ENCODE data around the gene SINHCAF. TPM values are rescaled to one million over a fixed set of nuclear protein-coding genes. Genes with fewer than 3 reads are reported as not detected.

The SINHCAF gene
- total RNA-seq, 1 experiment from 2014 or later, result 152 TPM

DNA sequence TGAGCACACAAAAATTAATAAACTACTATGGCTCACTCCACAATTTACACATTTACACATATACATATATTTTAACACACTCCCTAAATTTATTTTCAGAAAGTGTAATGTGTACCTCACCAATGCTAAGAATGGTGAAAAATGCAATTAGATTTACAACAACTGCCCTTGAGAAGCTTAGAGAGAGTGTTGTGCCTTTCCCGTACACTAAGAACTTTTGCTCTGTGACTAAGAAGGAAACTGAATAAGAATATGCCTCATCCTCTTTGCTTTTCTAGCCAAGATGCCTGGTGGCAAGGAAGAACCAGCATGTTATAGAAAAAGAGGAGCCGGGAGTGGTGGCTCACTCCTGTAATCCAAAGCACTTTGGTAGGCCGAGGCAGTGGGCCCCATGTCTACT, 62.3 kb downstream of the SINHCAF start:
- POLR2A ChIA-PET (ENCODE audit: unreplicated experiment), result interaction anchor here (0.6 kb wide), 1 partner anchor 29 kb away, joined by 14 read pairs; no protein-coding TSS in a partner anchor
- TF ChIP-seq EZH2 (IDR thresholded peaks at IDR 0.05; ENCODE audit: low read depth), result no peak
- TF ChIP-seq, protein P1, sequence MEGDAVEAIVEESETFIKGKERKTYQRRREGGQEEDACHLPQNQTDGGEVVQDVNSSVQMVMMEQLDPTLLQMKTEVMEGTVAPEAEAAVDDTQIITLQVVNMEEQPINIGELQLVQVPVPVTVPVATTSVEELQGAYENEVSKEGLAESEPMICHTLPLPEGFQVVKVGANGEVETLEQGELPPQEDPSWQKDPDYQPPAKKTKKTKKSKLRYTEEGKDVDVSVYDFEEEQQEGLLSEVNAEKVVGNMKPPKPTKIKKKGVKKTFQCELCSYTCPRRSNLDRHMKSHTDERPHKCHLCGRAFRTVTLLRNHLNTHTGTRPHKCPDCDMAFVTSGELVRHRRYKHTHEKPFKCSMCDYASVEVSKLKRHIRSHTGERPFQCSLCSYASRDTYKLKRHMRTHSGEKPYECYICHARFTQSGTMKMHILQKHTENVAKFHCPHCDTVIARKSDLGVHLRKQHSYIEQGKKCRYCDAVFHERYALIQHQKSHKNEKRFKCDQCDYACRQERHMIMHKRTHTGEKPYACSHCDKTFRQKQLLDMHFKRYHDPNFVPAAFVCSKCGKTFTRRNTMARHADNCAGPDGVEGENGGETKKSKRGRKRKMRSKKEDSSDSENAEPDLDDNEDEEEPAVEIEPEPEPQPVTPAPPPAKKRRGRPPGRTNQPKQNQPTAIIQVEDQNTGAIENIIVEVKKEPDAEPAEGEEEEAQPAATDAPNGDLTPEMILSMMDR (conservative IDR thresholded peaks at IDR 0.05), result no peak
- Histone ChIP-seq H3K27ac (no peak overlapping the region), H3K9me3 (ENCODE audit: insufficient read depth, low read depth) (no peaks in the 10 kb centered on the region), H3K27me3 (ENCODE audit: insufficient read depth, low read depth) (no peaks in the 10 kb centered on the region), H3K79me2 (ENCODE audit: low read depth) (no peaks in the 10 kb centered on the region), H4K20me1 (ENCODE audit: insufficient read depth) (no peaks in the 10 kb centered on the region), H3K4me3 (no peak overlapping the region), H3K4me1 (replicated peaks; ENCODE audit: insufficient read depth) (no peaks in the 10 kb centered on the region), H3K9me2 (ENCODE audit: insufficient read depth) (no peaks in the 10 kb centered on the region), H2AFZ (no peak overlapping the region), H3F3A (ENCODE audit: insufficient read depth, low read depth) (0 out of 2 replicates have a peak, but pooled peaks cover 5% of the 10 kb centered on the region), H3K36me3 (ENCODE audit: low read depth) (no peaks in the 10 kb centered on the region), H3K4me2 (no peak overlapping the region)
- BruUV-seq (replicated peaks), result no TSS peak
- intact Hi-C loops (cut with micrococcal nuclease; ENCODE audit: unreplicated experiment), result no loop called here
- DNase-seq, result no peak
- CTCF ChIA-PET, result no interaction called here

DNA sequence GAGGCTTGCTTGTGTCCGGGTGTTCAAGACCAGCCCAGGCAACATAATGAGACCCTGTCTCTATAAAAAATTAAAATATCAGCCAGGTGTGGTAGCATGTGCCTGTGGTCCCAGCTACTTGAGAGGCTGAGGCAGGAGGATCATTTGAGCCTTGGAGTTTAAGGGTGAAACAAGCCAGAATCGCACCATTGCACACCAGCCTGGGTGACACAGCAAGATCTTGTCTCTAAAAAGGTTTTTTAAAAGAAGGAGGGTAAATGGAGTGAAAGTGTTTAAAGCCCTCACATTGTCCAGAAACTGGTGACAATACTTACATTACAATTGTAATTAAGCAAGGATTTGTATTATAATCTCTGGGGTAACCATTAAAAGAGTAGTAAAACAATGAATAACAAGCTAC, 64.2 kb downstream of the SINHCAF start:
- Histone ChIP-seq H3K4me3 (no peak overlapping the region), H3K9me2 (ENCODE audit: insufficient read depth) (no peaks in the 10 kb centered on the region), H3F3A (ENCODE audit: insufficient read depth, low read depth) (0 out of 2 replicates have a peak, but pooled peaks cover under 1% of the 10 kb centered on the region), H3K27me3 (ENCODE audit: insufficient read depth, low read depth) (no peaks in the 10 kb centered on the region), H3K4me2 (no peak overlapping the region), H3K9me3 (ENCODE audit: insufficient read depth, low read depth) (no peaks in the 10 kb centered on the region), H3K79me2 (ENCODE audit: low read depth) (no peaks in the 10 kb centered on the region), H2AFZ (no peak overlapping the region), H3K27ac (no peak overlapping the region), H3K36me3 (ENCODE audit: low read depth) (no peaks in the 10 kb centered on the region), H3K4me1 (replicated peaks; ENCODE audit: insufficient read depth) (no peaks in the 10 kb centered on the region), H4K20me1 (ENCODE audit: insufficient read depth) (no peaks in the 10 kb centered on the region)
- no TSS peak for BruUV-seq (replicated peaks)
- no peak for DNase-seq
- intact Hi-C loops (cut with micrococcal nuclease; ENCODE audit: unreplicated experiment), result no loop called here
- ChIA-PET CTCF (interaction anchor here (0.6 to 1.8 kb wide), 2 partner anchors 10 to 40 kb away, joined by 4 to 8 read pairs; no protein-coding TSS in a partner anchor), POLR2A (ENCODE audit: unreplicated experiment) (interaction anchor here (0.7 kb wide), 1 partner anchor 50 kb away, joined by 4 read pairs; no protein-coding TSS in a partner anchor)
- TF ChIP-seq, protein P1 (conservative IDR thresholded peaks at IDR 0.05), result no peak
- no peak for TF ChIP-seq EZH2 (IDR thresholded peaks at IDR 0.05; ENCODE audit: low read depth)

DNA sequence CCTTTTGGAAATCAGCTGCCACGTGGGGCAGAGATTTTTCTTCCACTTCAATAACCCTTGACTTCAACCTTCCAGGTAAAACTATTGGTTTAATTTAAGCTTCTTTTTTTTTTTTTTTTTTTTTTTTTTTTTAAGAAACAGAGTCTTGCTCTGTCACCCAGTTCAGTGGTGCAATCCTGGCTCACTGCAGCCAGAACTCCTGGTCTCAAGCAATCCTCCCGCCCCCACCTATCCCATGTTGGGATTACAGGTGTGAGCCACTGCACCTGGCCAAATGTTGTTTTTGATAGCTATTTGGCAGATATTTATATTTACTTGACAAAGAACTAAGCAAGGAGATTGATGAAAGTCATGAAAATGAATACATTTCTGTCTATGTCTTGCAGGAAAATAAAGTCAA, 65.1 kb downstream of the SINHCAF start:
- H3K36me3 ChIP-seq (ENCODE audit: low read depth), result no peaks in the 10 kb centered on the region
- H3K4me3 ChIP-seq, result no peak overlapping the region
- H3K4me1 ChIP-seq (replicated peaks; ENCODE audit: insufficient read depth), result no peaks in the 10 kb centered on the region
- intact Hi-C loops (cut with micrococcal nuclease; ENCODE audit: unreplicated experiment), result no loop called here
- H3K27ac ChIP-seq, result no peak overlapping the region
- ChIA-PET CTCF (interaction anchor here (1.8 kb wide), 1 partner anchor 11 kb away, joined by 8 read pairs; no protein-coding TSS in a partner anchor), POLR2A (ENCODE audit: unreplicated experiment) (no interaction called here)
- no peaks in the 10 kb centered on the region for H3K9me3 ChIP-seq (ENCODE audit: insufficient read depth, low read depth)
- DNase-seq, result no peak
- H2AFZ ChIP-seq, result no peak overlapping the region
- no peaks in the 10 kb centered on the region for H3F3A ChIP-seq (ENCODE audit: insufficient read depth, low read depth)
- H3K4me2 ChIP-seq, result no peak overlapping the region
- no peaks in the 10 kb centered on the region for H3K9me2 ChIP-seq (ENCODE audit: insufficient read depth)
- no TSS peak for BruUV-seq (replicated peaks)
- no peaks in the 10 kb centered on the region for H3K27me3 ChIP-seq (ENCODE audit: insufficient read depth, low read depth)
- H3K79me2 ChIP-seq (ENCODE audit: low read depth), result no peaks in the 10 kb centered on the region
- no peaks in the 10 kb centered on the region for H4K20me1 ChIP-seq (ENCODE audit: insufficient read depth)
- TF ChIP-seq, protein P1 (conservative IDR thresholded peaks at IDR 0.05), result no peak
- TF ChIP-seq EZH2 (IDR thresholded peaks at IDR 0.05; ENCODE audit: low read depth), result no peak

Data from PC-9 (cell line).